ENCODE results near the gene DCAF10.
"Not testable (repeated sequence)": the region's sequence is repeated elsewhere in the genome, so short reads cannot be mapped to it uniquely, and the experiment has no call there.

The DCAF10 gene

GRCh38 chr9:37870799-37871176, 70.2 kb downstream of the DCAF10 start:
- DNase-seq = no peak

DNA sequence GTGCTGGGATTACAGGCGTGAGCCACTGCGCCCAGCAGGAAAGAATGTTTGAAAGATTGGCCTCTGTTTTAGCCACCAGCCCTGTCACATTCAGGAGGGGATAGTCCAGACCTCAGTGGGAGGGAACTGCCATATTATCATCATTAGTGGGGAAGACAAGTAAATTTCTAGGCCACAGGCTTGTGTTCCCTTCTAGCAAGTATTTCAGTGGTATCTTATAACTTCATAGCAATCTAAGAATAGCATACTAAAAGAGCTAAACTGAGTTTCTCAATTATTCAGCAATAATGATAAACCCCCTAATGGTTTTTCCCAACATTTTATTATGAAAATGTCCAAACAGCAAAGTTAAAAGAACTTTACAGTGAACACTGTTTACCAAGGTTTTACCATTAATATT, 73.4 kb downstream of the DCAF10 start:
- DNase-seq = no peak

GRCh38 chr9:37876376-37876775, 75.8 kb downstream of the DCAF10 start:
- DNase-seq = no peak

DNA sequence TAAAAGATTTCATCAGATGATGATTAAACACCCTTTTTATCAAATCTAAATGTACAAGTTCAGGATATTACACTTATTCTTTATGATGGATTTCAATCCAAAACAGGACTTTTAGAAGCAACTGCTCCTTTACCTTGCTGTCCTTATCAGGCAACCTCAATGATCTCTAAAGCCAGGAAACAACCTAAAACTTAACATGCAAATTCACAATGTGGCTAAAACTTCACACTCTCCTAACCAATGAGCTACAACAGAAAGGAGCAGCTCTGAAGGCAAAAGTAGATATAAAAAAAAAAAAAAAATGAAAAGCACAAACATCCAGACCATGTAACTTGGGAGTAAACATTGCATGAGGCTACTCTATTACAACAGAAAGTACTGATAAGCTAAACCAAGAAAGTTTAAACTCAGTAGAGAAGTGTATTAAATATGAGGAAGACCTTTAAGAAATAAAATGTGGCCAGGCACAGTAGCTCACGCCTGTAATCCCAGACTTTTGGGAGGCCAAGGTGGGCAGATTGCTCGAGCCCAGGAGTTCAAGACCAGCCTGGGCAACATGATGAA, 80.4 kb downstream of the DCAF10 start:
- no peak for DNase-seq

- DNase-seq = not testable (repeated sequence)
Observed at GRCh38 chr9:37887977-37888583, 87.5 kb downstream of the DCAF10 start.

- no peak for DNase-seq
Observed at GRCh38 chr9:37889536-37889935, 88.9 kb downstream of the DCAF10 start.

DNA sequence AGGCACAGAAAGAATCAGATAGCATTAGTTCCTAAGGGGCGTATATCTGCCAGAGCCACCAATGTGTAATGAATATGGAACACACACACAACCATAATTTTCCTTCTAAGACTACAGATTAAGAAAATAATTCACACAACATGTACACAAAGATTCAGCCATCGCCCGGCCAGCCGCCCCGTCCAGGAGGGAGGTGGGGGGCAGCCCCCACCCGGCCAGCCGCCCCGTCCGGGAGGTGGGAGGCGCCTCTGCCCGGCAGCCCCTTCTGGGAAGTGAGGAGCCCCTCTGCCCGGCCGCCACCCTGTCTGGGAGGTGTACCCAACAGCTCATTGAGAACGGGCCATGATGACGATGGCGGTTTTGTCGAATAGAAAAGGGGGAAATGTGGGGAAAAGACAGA, 90.4 kb downstream of the DCAF10 start:
- not testable (repeated sequence) for DNase-seq

- DNase-seq = no peak
Observed at GRCh38 chr9:37892063-37892462, 91.5 kb downstream of the DCAF10 start.

- no peak for DNase-seq
Observed at GRCh38 chr9:37897665-37898064, 97.1 kb downstream of the DCAF10 start.

GRCh38 chr9:37899041-37899440, 98.4 kb downstream of the DCAF10 start:
- no peak for DNase-seq

DNA sequence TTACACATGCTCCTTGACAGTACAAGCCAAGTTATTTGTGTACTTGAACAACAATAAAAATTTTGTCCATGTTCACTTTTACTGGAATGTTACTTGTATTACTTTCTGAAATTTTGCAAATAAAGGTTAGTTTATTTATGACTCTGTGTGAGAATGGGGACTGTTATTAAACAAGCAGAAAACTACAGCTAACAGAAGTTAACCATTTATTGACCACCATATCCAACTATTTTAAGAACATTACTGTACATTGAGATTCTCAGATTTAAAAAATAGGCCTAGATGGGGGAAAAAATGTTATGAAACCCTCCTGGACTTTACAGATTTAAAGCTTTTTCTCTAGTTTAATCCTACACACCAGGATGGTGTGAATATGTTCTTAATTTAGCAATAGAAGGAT, 101.5 kb downstream of the DCAF10 start:
- DNase-seq = no peak

DNA sequence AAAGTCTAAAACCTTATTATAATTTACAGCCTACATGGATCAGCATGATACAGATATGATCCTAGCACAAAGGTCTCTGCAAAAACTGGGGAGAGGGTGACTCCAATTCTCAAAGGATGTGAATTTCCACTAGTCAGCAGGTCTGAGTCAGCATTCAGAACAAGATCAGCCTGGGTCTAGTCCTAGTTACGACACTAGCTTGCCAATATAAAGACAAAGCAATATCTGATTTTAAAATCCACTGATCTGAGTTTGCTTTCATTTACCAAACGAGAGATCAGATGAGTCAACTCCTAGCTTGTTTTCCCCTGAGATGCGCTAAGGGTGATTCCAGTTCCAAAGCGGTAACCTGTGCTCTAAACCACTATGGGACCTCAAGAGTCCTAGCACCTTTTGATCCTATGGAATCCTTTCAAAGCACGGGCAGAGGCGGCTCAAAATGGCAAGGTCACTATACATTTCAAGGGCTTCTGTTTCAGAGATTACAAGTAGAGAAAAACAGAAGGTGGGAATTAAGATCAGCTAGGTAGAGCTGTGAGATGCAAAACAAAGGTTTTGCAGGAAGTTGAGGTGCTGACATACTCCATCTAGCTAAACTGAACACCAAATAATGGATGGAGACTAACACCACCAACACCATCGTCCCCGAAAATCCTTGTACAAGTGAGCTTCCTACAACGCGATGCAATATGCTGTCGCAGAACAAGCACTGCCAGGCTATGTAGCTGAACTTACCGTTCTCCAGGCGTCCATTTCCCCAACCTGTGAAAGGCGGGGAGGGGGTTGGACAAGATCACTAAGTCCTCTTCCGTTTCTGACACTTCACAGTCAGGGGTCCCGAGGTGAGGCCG, 102.4 kb downstream of the DCAF10 start:
- DNase-seq = no peak

DNA sequence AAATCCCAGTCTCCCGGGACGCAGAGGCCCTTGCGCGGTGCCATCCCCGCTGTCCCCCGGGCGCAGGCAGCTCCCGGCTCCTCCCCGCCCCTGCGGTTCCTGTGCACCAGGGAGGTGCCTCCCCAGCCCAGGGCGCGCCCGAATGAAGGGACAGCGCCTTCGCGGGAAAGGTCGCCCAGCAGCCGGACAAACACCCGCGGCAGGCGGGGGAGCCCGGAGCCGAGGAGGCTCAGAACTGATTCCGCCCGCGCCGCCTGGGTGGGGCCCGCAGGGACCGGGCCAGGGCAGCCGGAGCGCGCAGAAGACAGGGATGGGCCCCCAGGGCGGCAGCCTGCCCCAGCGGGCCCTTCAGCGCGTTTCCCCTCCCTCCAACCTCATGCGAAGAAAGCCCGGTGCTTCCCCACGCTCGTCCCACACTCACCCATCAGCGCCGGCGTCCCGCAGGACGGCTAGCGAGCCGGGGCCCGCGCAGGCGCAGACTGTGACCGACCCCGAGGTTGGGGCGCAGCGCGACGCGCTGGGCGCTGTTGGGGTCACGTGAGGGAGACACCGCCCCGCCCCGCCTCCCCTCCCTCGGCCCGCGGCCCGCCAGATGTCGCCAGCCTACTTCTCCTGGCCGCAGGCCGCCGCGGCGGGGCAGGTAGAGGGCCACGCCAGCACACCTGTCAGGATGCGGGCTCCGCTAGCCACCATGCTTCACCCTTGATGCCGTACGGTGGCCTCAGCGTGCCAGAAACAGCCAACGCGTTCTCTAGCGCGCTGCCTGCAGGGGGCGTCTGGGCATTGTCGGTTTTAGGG, 103.2 kb downstream of the DCAF10 start, which contains the start of gene SLC25A51:
Gene SLC25A51, minus strand, starts transcription at position 481 of the 798 bp plus-strand sequence. CDS start 15,577 bp downstream, outside the sequence.
- DNase-seq = peak; percentile 97

DNA sequence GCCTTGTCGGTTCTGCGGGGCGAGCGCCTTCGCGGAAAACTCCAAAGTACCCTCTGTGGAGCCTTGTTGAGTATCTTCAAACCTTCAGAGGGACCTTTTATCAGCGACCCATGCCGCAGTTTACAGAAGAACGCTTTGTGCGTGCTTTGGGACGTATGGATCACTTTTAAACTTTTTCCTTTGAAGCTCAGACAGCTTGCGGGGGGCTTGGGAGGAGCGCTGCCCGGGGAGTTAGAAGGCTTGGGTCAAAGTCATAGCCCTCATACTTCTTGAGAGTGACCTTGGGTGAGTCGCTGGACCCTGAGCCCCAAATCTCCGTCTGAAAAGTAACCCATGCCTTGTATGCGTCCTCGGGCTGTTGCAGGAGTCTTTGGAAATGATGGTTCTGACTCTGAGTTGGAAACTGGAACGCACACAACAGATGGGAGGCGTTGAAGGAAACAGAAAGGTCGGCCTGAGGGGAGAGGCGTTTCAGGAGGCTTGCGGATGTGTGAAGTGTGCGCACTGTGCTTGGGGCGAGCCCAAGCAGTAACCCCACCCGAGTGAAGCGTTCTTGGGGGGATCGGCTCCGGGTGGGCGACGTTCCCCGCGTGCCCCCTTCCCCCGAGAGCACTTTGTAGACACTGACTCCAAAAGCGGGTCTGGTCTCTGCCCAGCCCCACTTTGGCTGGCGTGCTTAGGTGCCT, 104.0 kb downstream of the DCAF10 start:
- peak; percentile 50 for DNase-seq

- DNase-seq = peak; percentile 77
Observed at GRCh38 chr9:37905131-37905505, 104.5 kb downstream of the DCAF10 start.

GRCh38 chr9:37905776-37906175, 105.2 kb downstream of the DCAF10 start:
- DNase-seq = no peak

DNA sequence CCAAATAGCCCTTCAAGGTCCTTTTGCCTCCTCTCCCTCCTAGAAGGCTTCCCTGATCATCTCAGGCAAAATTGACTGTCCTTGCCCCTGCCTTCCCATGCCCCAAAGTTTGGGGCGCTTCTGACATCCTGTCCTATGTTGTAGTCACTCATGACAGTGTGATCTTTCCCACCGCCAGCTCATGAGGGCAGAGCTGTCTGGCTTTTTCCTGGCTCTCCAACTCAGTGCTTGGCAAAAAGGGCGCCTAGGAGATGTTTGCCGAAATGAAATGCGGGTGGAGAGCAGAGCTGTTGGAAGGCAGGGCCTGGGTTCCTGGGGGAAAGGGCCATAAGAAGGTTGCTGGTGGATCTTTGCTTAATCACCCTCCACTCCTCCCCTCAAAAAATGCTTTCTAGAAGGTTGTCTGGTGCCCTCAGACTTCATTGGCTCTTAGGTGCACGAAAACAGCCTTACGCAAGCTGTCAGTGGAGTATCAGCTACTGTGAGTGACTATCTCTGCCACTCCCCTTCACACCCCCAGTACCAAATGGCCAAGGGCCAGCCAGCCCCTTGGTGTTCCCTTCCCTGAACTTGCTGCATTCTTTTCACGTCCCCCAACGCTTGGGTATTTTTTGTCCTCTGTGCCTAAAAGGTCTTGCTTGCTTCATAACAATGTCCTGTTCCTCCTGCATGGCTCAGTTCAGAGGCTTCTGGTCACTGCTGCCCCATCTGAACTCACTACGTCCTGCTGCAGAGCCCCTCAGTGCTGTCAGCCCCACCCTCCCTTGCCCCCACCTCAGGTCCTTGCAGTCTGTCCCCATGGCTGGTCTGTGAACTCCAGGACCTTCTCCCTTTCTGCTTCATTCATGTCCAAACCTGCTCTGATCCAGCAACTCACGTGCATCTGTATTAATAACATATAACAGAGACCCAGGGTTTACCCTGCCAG, 106.0 kb downstream of the DCAF10 start:
- no peak for DNase-seq

- no peak for DNase-seq
Observed at GRCh38 chr9:37908283-37908682, 107.7 kb downstream of the DCAF10 start.

DNA sequence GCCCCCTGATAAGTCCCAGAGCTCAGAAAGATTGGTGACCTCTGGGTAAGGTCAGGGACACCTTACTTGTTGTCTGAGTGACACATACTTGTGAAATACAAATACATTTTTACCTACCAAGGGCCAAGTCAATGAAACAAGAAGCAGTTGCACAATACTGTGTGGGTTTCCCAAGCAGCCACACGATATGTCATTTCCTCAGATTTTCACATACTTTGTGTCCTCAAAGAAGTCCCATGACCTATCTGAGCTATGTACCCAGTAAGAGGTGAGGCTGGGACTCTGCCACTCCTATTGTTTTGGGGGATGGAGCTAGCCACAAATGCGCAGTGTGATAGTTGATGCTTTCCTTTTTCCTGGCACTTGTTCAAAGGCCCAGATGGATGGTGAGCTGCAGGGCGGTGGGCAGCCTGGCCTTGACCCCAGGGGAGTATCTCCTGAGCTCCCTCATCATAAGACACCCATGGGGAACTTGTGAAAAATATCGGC, 108.1 kb downstream of the DCAF10 start:
- DNase-seq = no peak

DNA sequence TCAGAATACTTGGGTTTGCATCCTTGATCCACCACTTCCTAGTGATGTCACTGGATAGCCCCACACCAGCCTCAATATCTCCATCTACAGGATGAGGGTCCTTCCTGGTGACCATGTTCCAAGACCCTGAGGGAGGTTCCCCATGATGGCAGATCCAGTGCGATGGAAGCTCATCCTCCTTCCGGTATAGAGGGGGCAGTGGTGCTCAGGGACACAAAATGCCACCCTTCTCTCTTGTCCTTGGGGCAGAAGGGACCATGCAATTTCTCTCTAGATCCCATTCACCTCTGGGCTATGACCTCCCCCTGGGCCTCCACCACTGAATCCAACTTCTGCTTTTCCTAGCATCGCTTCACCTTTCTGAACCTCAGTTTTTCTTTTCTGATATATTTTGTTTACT, 108.7 kb downstream of the DCAF10 start:
- no peak for DNase-seq

- DNase-seq = not testable (repeated sequence)
Observed at GRCh38 chr9:37909836-37910235, 109.2 kb downstream of the DCAF10 start.

Measured in NCI-H146 (cell line).